Measurements from ENCODE around the gene PLXNA4. TPM values are rescaled to one million over a fixed set of nuclear protein-coding genes. Genes with fewer than 3 reads are reported as not detected.

Gene PLXNA4
- total RNA-seq, 1 experiment from 2014 or later: not detected

DNA sequence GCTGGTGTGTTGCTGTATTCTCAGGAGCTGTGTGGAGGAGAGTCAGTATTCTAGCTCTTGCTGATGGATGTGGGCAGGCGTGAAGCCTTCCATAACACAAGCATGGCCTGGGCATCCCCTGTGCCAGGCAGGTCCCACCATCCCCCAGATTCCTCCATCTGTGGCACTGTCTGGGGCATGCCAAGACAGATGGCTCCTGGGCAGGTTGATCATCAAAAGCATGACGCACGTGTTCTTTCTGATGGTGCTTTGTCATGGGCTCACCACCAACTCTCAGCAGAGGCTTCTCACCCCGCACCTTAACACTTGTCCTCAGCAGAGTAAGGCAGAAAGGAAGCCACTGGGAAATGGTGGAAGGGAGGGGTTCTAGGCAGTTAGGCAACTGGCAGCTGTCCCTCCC is 364.3 kb downstream of the PLXNA4 start:
- TF ChIP-seq, protein P1, sequence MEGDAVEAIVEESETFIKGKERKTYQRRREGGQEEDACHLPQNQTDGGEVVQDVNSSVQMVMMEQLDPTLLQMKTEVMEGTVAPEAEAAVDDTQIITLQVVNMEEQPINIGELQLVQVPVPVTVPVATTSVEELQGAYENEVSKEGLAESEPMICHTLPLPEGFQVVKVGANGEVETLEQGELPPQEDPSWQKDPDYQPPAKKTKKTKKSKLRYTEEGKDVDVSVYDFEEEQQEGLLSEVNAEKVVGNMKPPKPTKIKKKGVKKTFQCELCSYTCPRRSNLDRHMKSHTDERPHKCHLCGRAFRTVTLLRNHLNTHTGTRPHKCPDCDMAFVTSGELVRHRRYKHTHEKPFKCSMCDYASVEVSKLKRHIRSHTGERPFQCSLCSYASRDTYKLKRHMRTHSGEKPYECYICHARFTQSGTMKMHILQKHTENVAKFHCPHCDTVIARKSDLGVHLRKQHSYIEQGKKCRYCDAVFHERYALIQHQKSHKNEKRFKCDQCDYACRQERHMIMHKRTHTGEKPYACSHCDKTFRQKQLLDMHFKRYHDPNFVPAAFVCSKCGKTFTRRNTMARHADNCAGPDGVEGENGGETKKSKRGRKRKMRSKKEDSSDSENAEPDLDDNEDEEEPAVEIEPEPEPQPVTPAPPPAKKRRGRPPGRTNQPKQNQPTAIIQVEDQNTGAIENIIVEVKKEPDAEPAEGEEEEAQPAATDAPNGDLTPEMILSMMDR (IDR thresholded peaks at IDR 0.05; ENCODE audit: unreplicated experiment): no peak
- CTCF ChIA-PET: no interaction called here
- BruUV-seq (replicated peaks): no TSS peak
- POLR2A ChIA-PET: no interaction called here
- Mint-ChIP-seq H3K4me1 (ENCODE audit: insufficient read depth, unreplicated experiment) (no peaks in the 10 kb centered on the region), H3K36me3 (ENCODE audit: insufficient read depth, unreplicated experiment) (no peaks in the 10 kb centered on the region), H3K9me3 (ENCODE audit: unreplicated experiment) (peaks cover 15% of the 10 kb centered on the region), H3K27me3 (ENCODE audit: insufficient read depth, unreplicated experiment) (peaks cover 9% of the 10 kb centered on the region), H3K4me3 (ENCODE audit: unreplicated experiment) (no peak overlapping the region), H3K27ac (ENCODE audit: low read depth, unreplicated experiment) (no peak overlapping the region)
- intact Hi-C loops (cut with micrococcal nuclease): no loop called here
- no peak for DNase-seq (ENCODE audit: unreplicated experiment)

DNA sequence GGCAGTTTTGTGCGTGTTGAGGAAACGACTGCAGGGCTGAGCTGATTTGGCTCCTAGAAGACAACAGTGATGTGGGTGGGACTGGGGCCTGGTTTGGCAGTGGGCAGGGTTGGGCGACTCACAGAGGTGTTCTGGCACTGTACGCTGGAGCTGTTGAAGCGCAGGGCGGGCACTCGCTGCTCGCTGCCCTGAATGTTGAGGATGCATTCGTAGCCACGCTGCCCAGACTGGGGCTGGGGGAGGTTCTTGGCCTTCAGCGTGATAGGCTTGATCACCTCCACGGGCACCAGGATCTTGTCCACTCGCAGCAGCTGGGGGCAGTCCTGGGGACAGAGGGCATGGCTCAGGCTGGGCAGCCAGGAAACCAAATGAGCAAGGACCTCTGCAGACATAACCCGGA is 365.4 kb downstream of the PLXNA4 start:
- ChIA-PET POLR2A (no interaction called here), CTCF (no interaction called here)
- intact Hi-C loops (cut with micrococcal nuclease): no loop called here
- peaks cover 15% of the 10 kb centered on the region for H3K9me3 Mint-ChIP-seq (ENCODE audit: unreplicated experiment)
- no peak overlapping the region for H3K4me3 Mint-ChIP-seq (ENCODE audit: unreplicated experiment)
- no TSS peak for BruUV-seq (replicated peaks)
- TF ChIP-seq, protein P1 (IDR thresholded peaks at IDR 0.05; ENCODE audit: unreplicated experiment): no peak
- no peak for DNase-seq (ENCODE audit: unreplicated experiment)
- no peaks in the 10 kb centered on the region for H3K4me1 Mint-ChIP-seq (ENCODE audit: insufficient read depth, unreplicated experiment)
- peaks cover 9% of the 10 kb centered on the region for H3K27me3 Mint-ChIP-seq (ENCODE audit: insufficient read depth, unreplicated experiment)
- H3K36me3 Mint-ChIP-seq (ENCODE audit: insufficient read depth, unreplicated experiment): no peaks in the 10 kb centered on the region
- no peak overlapping the region for H3K27ac Mint-ChIP-seq (ENCODE audit: low read depth, unreplicated experiment)

DNA sequence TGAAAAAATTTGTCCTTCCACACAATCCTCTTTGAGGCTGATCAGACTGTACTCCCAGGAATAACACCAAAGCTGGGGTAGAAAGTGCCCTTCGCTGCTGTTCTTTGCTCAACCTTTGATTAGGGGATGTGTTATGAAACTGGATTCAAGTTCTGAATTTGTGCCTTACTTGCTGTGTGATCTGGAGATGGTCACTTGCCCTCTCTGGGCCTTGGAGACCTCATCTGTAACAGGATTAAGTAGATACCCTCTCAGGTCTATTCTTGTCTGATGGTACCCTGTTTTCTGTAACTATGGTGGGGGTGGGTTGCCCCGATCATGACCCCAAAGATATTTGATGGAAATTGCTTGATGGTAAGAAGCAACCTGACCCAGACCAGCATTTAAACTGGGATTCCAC is 368.5 kb downstream of the PLXNA4 start:
- TF ChIP-seq, protein P1 (IDR thresholded peaks at IDR 0.05; ENCODE audit: unreplicated experiment): no peak
- Mint-ChIP-seq H3K9me3 (ENCODE audit: unreplicated experiment) (peaks cover 12% of the 10 kb centered on the region), H3K4me3 (ENCODE audit: unreplicated experiment) (no peak overlapping the region), H3K27ac (ENCODE audit: low read depth, unreplicated experiment) (no peak overlapping the region), H3K27me3 (ENCODE audit: insufficient read depth, unreplicated experiment) (peaks cover 9% of the 10 kb centered on the region), H3K4me1 (ENCODE audit: insufficient read depth, unreplicated experiment) (no peaks in the 10 kb centered on the region), H3K36me3 (ENCODE audit: insufficient read depth, unreplicated experiment) (no peaks in the 10 kb centered on the region)
- ChIA-PET POLR2A (no interaction called here), CTCF (no interaction called here)
- intact Hi-C loops (cut with micrococcal nuclease): no loop called here
- DNase-seq (ENCODE audit: unreplicated experiment): no peak
- no TSS peak for BruUV-seq (replicated peaks)

DNA sequence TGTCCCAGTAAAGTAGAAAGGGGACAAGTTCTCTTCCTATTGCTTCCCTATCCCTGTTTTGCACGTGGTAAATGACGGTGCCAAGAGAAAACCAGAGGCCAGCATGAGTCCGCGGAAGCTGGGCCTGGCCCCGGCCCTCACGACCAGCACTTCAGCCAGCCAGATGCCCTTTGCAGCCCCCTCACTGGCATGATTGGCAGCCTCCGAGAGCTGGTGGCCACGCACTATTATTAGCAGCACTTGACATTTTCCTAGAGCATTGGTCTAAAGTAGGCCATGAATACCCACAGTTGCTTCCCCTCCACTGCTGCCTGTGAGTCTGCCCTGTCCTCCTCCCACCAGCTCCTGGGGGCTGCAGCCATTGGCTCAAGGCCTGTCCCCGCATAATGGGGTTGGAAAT is 369.1 kb downstream of the PLXNA4 start:
- peaks cover 9% of the 10 kb centered on the region for H3K27me3 Mint-ChIP-seq (ENCODE audit: insufficient read depth, unreplicated experiment)

More for the DNA sequence above, 369.1 kb downstream of the PLXNA4 start:
- intact Hi-C loops (cut with micrococcal nuclease): no loop called here
- POLR2A ChIA-PET: no interaction called here
- Mint-ChIP-seq H3K36me3 (ENCODE audit: insufficient read depth, unreplicated experiment) (no peaks in the 10 kb centered on the region), H3K27ac (ENCODE audit: low read depth, unreplicated experiment) (no peak overlapping the region), H3K4me3 (ENCODE audit: unreplicated experiment) (no peak overlapping the region), H3K9me3 (ENCODE audit: unreplicated experiment) (peaks cover 7% of the 10 kb centered on the region), H3K4me1 (ENCODE audit: insufficient read depth, unreplicated experiment) (no peaks in the 10 kb centered on the region)
- no TSS peak for BruUV-seq (replicated peaks)
- DNase-seq (ENCODE audit: unreplicated experiment): no peak
- CTCF ChIA-PET: interaction anchor here (0.6 kb wide), 1 partner anchor 367 kb away, joined by 3 read pairs; no protein-coding TSS in a partner anchor
- TF ChIP-seq, protein P1 (IDR thresholded peaks at IDR 0.05; ENCODE audit: unreplicated experiment): no peak
